Progenitor cell of endocrine pancreas (in vitro differentiated cells): Measurements from ENCODE around the gene CD160. TPM values are rescaled to one million over a fixed set of nuclear protein-coding genes. Genes with fewer than 3 reads are reported as not detected.

Source experiments
- DNase-seq: peaks from one replicate; pipeline ENCODE4 v3.0.0; 2021; ENCODE audit warnings: low spot score; ENCODE audit not compliant: unreplicated experiment
- H3K27ac Mint-ChIP-seq: 2 replicates; pipeline ENCODE4 v1.8.0; 2021; ENCODE audit warnings: mild to moderate bottlenecking, moderate library complexity, mixed read lengths
- H3K27me3 Mint-ChIP-seq: 2 replicates; pipeline ENCODE4 v1.8.0; 2021; ENCODE audit warnings: mixed read lengths
- H3K36me3 Mint-ChIP-seq: 2 replicates; pipeline ENCODE4 v1.8.0; 2022; ENCODE audit warnings: mixed read lengths; ENCODE audit not compliant: insufficient read depth
- H3K4me1 Mint-ChIP-seq: 2 replicates; pipeline ENCODE4 v1.8.0; 2021; ENCODE audit warnings: low read depth, mixed read lengths
- H3K4me3 Mint-ChIP-seq: 2 replicates; pipeline ENCODE4 v1.8.0; 2021; ENCODE audit warnings: low read depth, mild to moderate bottlenecking, moderate library complexity, mixed read lengths
- H3K9me3 Mint-ChIP-seq: 2 replicates; pipeline ENCODE4 v1.8.0; 2021; ENCODE audit warnings: low read depth, mixed read lengths
- total RNA-seq: library from RNA; stranded (reverse); gene quantifications from 2 replicates; pipeline ENCODE4 v1.2.1, GENCODE V29; 2021
- TF ChIP-seq, protein P1 (sequence below): fragments of 200-600 bp; sonication (generic); IDR thresholded peaks from one replicate; pipeline ENCODE4 v1.5.0; 2021; ENCODE audit warnings: antibody characterized with exemption, mild to moderate bottlenecking; ENCODE audit not compliant: unreplicated experiment

Gene CD160
- total RNA-seq, 1 donor from 2014 or later = not detected

DNA sequence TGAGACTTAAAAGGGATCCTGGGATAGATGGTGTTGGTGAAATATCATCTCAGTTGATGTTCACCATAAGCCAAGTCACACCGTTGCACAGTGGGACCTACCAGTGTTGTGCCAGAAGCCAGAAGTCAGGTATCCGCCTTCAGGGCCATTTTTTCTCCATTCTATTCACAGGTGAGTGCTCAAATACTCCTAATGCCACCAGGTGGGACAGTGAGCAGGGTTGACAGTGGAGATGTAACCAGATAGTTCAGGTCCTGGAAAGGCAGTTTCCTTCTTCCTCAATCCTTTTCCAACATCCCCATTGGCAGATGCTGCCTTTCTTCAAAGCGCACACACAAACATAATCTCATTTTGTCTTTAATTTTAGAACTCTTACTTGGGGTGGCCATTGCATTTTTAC, 11.6 kb downstream of the CD160 start:
- Mint-ChIP-seq H3K36me3 (no peaks in the 10 kb centered on the region), H3K4me1 (no peaks in the 10 kb centered on the region), H3K4me3 (no peak overlapping the region), H3K27me3 (no peaks in the 10 kb centered on the region), H3K9me3 (no peaks in the 10 kb centered on the region), H3K27ac (no peak overlapping the region)
- DNase-seq = no peak
- TF ChIP-seq, protein P1, sequence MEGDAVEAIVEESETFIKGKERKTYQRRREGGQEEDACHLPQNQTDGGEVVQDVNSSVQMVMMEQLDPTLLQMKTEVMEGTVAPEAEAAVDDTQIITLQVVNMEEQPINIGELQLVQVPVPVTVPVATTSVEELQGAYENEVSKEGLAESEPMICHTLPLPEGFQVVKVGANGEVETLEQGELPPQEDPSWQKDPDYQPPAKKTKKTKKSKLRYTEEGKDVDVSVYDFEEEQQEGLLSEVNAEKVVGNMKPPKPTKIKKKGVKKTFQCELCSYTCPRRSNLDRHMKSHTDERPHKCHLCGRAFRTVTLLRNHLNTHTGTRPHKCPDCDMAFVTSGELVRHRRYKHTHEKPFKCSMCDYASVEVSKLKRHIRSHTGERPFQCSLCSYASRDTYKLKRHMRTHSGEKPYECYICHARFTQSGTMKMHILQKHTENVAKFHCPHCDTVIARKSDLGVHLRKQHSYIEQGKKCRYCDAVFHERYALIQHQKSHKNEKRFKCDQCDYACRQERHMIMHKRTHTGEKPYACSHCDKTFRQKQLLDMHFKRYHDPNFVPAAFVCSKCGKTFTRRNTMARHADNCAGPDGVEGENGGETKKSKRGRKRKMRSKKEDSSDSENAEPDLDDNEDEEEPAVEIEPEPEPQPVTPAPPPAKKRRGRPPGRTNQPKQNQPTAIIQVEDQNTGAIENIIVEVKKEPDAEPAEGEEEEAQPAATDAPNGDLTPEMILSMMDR = no peak

DNA sequence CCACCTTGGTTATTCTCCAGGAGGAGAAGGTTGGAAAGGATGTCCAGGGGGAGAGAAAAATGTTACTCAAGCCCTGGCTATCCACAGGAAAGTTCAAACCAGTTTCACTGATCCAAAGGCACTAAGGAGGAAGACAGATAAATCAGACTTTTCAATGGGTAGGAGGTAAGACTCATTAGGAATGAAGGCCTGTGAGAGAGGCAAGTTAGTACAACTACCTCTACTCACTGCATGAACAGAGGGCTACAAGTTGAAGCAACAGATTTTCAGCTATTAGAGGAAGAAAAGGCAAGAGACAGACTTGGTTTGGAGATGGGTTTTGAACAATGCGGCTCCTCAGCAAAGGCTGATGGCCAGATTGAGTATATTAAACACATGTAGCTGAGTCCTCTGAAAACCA, 16.9 kb downstream of the CD160 start:
- peaks cover 3% of the 10 kb centered on the region for H3K36me3 Mint-ChIP-seq
- no peak overlapping the region for H3K4me3 Mint-ChIP-seq
- H3K4me1 Mint-ChIP-seq = peaks cover 12% of the 10 kb centered on the region
- TF ChIP-seq, protein P1 = no peak
- no peak for DNase-seq
- H3K27me3 Mint-ChIP-seq = no peaks in the 10 kb centered on the region
- no peak overlapping the region for H3K27ac Mint-ChIP-seq
- H3K9me3 Mint-ChIP-seq = no peaks in the 10 kb centered on the region

DNA sequence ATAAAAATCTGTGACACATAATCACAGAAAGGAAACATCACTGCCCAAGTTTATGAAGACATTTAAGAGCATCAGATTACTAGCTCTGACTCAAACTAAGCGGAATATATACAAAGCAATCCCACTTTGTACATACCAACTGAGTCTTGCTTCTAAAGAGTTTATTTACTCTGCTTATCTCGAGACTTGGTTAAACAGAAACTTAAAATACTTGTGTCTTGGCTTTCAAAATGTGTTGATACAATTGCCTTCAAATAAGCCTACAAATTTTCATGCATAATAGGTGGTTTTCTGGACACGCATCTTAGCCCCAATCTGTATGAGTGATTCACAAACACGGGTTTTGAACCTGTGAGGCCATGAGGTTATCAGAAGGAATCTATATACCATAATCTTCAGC, 21.0 kb downstream of the CD160 start:
- no peaks in the 10 kb centered on the region for H3K27me3 Mint-ChIP-seq
- no peak for DNase-seq
- H3K36me3 Mint-ChIP-seq = peaks cover 24% of the 10 kb centered on the region
- no peak overlapping the region for H3K4me3 Mint-ChIP-seq
- TF ChIP-seq, protein P1 = no peak
- H3K27ac Mint-ChIP-seq = peak overlapping the region; percentile 60
- no peaks in the 10 kb centered on the region for H3K9me3 Mint-ChIP-seq
- H3K4me1 Mint-ChIP-seq = peaks cover 12% of the 10 kb centered on the region

DNA sequence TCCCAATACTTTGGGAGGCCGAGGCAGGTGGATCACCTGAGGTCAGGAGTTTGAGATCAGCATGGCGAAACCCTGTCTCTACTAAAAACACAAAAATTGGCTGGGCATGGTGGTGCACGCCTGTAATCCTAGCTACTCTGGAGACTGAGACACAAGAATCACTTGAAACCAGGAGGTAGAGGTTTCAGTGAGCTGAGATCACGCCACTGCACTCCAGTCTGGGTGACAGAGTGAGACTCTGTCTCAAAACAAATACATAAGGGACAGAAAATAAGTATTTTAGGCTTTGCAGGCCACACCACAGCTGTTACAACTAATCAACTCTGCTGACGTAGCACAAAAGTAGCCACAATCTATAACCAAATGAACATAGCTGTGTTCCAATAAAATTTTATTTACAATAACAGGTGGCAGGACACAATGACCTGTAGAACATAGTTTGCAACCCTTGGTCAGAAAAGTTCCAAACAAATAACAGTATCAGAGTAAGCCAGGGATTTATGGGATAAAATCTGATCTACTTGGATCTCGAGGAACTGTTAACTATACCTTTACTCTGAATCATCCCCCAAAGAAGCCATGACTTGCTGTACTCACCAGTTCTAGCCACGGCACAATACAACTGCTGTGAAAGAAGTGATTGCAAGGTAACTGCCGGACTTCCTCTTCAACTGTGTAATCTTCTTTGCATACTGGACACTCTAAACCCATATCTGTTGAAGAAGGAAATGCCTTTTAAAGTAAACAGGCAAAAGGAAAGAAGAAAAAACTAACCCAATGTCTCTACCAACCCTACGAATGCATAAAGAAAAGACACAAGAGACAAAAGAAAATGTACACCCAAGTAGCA, 28.3 kb downstream of the CD160 start:
- H3K9me3 Mint-ChIP-seq = no peaks in the 10 kb centered on the region
- no peak overlapping the region for H3K4me3 Mint-ChIP-seq
- H3K27me3 Mint-ChIP-seq = no peaks in the 10 kb centered on the region
- peaks cover 36% of the 10 kb centered on the region for H3K36me3 Mint-ChIP-seq
- H3K4me1 Mint-ChIP-seq = no peaks in the 10 kb centered on the region
- TF ChIP-seq, protein P1 = no peak
- H3K27ac Mint-ChIP-seq = no peak overlapping the region
- no peak for DNase-seq

DNA sequence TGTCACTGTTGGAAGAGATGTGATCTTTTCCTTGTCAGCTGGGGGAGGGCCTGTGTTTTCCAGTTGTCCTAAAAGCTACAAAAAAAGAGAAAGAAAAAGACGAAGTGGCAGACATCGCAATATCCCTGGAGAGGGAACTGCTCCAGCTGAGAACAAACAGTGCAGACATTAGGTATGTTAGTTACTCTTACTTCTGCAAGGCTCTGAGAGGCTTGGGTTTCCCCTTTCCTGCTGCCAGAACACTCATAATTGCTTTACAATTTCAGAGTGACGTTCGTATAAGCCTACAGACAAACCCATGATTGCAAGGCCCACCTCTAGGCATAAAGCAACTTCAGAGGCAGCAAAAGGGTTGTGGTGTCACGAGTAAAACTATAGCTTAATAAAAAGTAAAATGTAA, 31.1 kb downstream of the CD160 start:
- Mint-ChIP-seq H3K27ac (no peak overlapping the region), H3K36me3 (peaks cover 23% of the 10 kb centered on the region), H3K27me3 (no peaks in the 10 kb centered on the region), H3K9me3 (no peaks in the 10 kb centered on the region), H3K4me3 (no peak overlapping the region), H3K4me1 (no peaks in the 10 kb centered on the region)
- TF ChIP-seq, protein P1 = no peak
- no peak for DNase-seq
